A549 (cell line): ENCODE results near the gene TAF8. TPM values are rescaled to one million over a fixed set of nuclear protein-coding genes. Genes with fewer than 3 reads are reported as not detected.

Experiments used
- ATAC-seq, 2 experiments: fragments of 200-7000 bp in 1 of 2; fragments of >200 bp in 1 of 2; cut with Nextera tagmentation in 1 of 2; cut with Tn5 transposase in 1 of 2; 3 replicates each; pipeline versions ENCODE4 v1.8.0 to v1.9.1; 2018 to 2020; ENCODE audit warnings: mild to moderate bottlenecking in 1 of 2, moderate library complexity in 1 of 2
- CTCF ChIA-PET: fragments of 300-600 bp; sonication (Branson Sonifier 250); formaldehyde crosslinking; extraction: SDS; loops from one replicate; lab custom pipeline; 2021; ENCODE audit warnings: antibody characterized with exemption, inconsistent platforms; lab: Yijun Ruan, JAX
- POLR2A ChIA-PET: fragments of 350-600 bp; formaldehyde crosslinking; extraction: SDS; loops from one replicate; lab custom pipeline; 2021; ENCODE audit warnings: antibody characterized with exemption, inconsistent platforms; lab: Yijun Ruan, JAX
- DNase-seq, 2 experiments: peaks; one replicate each; pipeline versions ENCODE4 v3.0.0 to v3.0.0-alpha.2; 2011 to 2016; ENCODE audit warnings: low read depth in 1 of 2, low spot score in 1 of 2
- FAIRE-seq: peaks from 2 replicates; lab custom pipeline; 2011; peaks lifted over from hg19 to GRCh38; lab: Jason Lieb, UNC
- H3K27ac ChIP-seq, 2 experiments: fragments of >200 bp; sonication (Bioruptor Twin); formaldehyde crosslinking; 3 replicates each; pipeline ENCODE4 v1.5.1; 2016 to 2017
- H3K4me1 ChIP-seq: fragments of >200 bp; sonication (Bioruptor Twin); formaldehyde crosslinking; 3 replicates; pipeline ENCODE4 v1.6.1; 2016
- H3K4me2 ChIP-seq: fragments of >200 bp; sonication (Bioruptor Twin); formaldehyde crosslinking; 3 replicates; pipeline ENCODE4 v1.6.1; 2016
- H3K4me3 ChIP-seq: fragments of >200 bp; sonication (Bioruptor Twin); formaldehyde crosslinking; 3 replicates; pipeline ENCODE4 v1.5.1; 2016
- H3K9me3 ChIP-seq: fragments of >200 bp; sonication (Bioruptor Twin); formaldehyde crosslinking; 3 replicates; pipeline ENCODE4 v1.6.1; 2016
- BHLHE40 ChIP-seq: IDR thresholded peaks from 2 replicates; pipeline ENCODE4 v1.6.1; 2012; ENCODE audit warnings: low read depth, low read length, inconsistent platforms
- CHD4 ChIP-seq: fragments of 200-600 bp; sonication (generic); IDR thresholded peaks from 2 replicates; pipeline ENCODE4 v1.6.1; 2016; ENCODE audit warnings: antibody characterized with exemption, mild to moderate bottlenecking, borderline replicate concordance
- EHMT2 ChIP-seq: fragments of 200-600 bp; sonication (generic); IDR thresholded peaks from 2 replicates; pipeline ENCODE4 v1.6.1; 2016; ENCODE audit warnings: antibody characterized with exemption, low read depth, mild to moderate bottlenecking, moderate library complexity
- ELK1 ChIP-seq: fragments of 150-350 bp; IDR thresholded peaks from 2 replicates; pipeline ENCODE4 v1.6.1; 2014; ENCODE audit warnings: low read depth, mild to moderate bottlenecking, low read length
- FOSL2 ChIP-seq, 2 experiments: fragments of 450-650 bp in 1 of 2; fragments of >200 bp in 1 of 2; sonication (Bioruptor Twin) in 1 of 2; formaldehyde crosslinking; IDR thresholded peaks; 2 replicates each; pipeline versions ENCODE4 v1.5.0 to v1.6.1; 2016 to 2020; ENCODE audit warnings: mild to moderate bottlenecking in 1 of 2, moderate library complexity in 1 of 2
- HDAC2 ChIP-seq: fragments of 200-600 bp; sonication (generic); IDR thresholded peaks from 2 replicates; pipeline ENCODE4 v1.6.1; 2016
- HOXA7 ChIP-seq: fragments of 250-450 bp; sonication (Bioruptor Pico); IDR thresholded peaks from 2 replicates; pipeline ENCODE4 v1.5.0; 2020; ENCODE audit warnings: mild to moderate bottlenecking, moderate library complexity
- HOXB13 ChIP-seq: fragments of 250-450 bp; sonication (Bioruptor Pico); IDR thresholded peaks from 2 replicates; pipeline ENCODE4 v1.5.0; 2020; ENCODE audit warnings: low read depth, mild to moderate bottlenecking, moderate library complexity
- KDM1A ChIP-seq: fragments of 200-600 bp; sonication (generic); IDR thresholded peaks from 2 replicates; pipeline ENCODE4 v1.6.1; 2016; ENCODE audit warnings: low read depth, mild to moderate bottlenecking
- KDM5A ChIP-seq: fragments of 200-600 bp; sonication (generic); IDR thresholded peaks from 2 replicates; pipeline ENCODE4 v1.6.1; 2016; ENCODE audit warnings: antibody characterized with exemption, mild to moderate bottlenecking
- MAZ ChIP-seq: fragments of 150-350 bp; IDR thresholded peaks from 2 replicates; pipeline ENCODE4 v1.6.1; 2014; ENCODE audit warnings: antibody characterized with exemption, low read depth, low read length, borderline replicate concordance
- NPAS2 ChIP-seq: fragments of 250-450 bp; sonication (Bioruptor Pico); IDR thresholded peaks from 2 replicates; pipeline ENCODE4 v1.8.0; 2022; ENCODE audit warnings: mild to moderate bottlenecking, moderate library complexity, borderline replicate concordance
- NR3C1 ChIP-seq: fragments of >200 bp; sonication (Bioruptor Twin); formaldehyde crosslinking; IDR thresholded peaks from 3 replicates; pipeline ENCODE4 v1.6.1; 2017
- PHF8 ChIP-seq: fragments of 200-600 bp; sonication (generic); IDR thresholded peaks from 2 replicates; pipeline ENCODE4 v1.6.1; 2016; ENCODE audit warnings: low read depth, mild to moderate bottlenecking, antibody characterized with exemption, moderate library complexity, borderline replicate concordance
- POLR2A ChIP-seq: IDR thresholded peaks from 2 replicates; pipeline ENCODE4 v1.6.1; 2012; ENCODE audit warnings: mild to moderate bottlenecking, low read length
- RFX5 ChIP-seq: fragments of 450-650 bp; IDR thresholded peaks from 2 replicates; pipeline ENCODE4 v1.7.1; 2014; ENCODE audit warnings: antibody characterized with exemption, mild to moderate bottlenecking, moderate library complexity
- SREBF2 ChIP-seq: fragments of 450-650 bp; IDR thresholded peaks from 2 replicates; pipeline ENCODE4 v1.6.1; 2014; ENCODE audit warnings: mild to moderate bottlenecking, moderate library complexity
- TP53 ChIP-seq: fragments of 250-450 bp; sonication (Bioruptor Pico); IDR thresholded peaks from 2 replicates; pipeline ENCODE4 v1.5.0; 2021; ENCODE audit warnings: mild to moderate bottlenecking, moderate library complexity
- ZFP36 ChIP-seq: fragments of 450-650 bp; IDR thresholded peaks from 2 replicates; pipeline ENCODE4 v1.6.1; 2014; ENCODE audit warnings: borderline replicate concordance; ENCODE audit not compliant: partially characterized antibody
- ZNF302 ChIP-seq: fragments of 250-450 bp; sonication (Bioruptor Pico); IDR thresholded peaks from 2 replicates; pipeline ENCODE4 v1.9.0; 2021; ENCODE audit warnings: inconsistent platforms, mild to moderate bottlenecking, moderate library complexity
- WGBS: methylation state at CpG from one replicate; pipeline ENCODE4 v1.1.6; 2017; ENCODE audit errors: missing lambda C conversion rate; 5-methylcytosine and 5-hydroxymethylcytosine counted together
- polyA plus RNA-seq, 4 experiments: library from polyadenylated mRNA; depleted of rRNA in 3 of 4; stranded (reverse); fragments of >200 nt; fragmentation: RNase III in 1 of 4; extraction: RNeasy Plus Mini Kit Qiagen cat#74134 plus additional on column Dnase treatment in 1 of 4; gene quantifications; 2 replicates in 3 of 4; 3 replicates in 1 of 4; pipeline ENCODE4 v1.2.3, GENCODE V29; 2011 to 2017
- TF ChIP-seq, protein P1 (sequence below): fragments of >200 bp; sonication (Bioruptor Twin); formaldehyde crosslinking; IDR thresholded peaks from 3 replicates; pipeline ENCODE4 v1.6.1; 2016
- TF ChIP-seq, protein P2 (sequence below): fragments of >200 bp; sonication (Bioruptor Twin); formaldehyde crosslinking; IDR thresholded peaks from 3 replicates; pipeline ENCODE4 v1.5.1; 2016

Gene TAF8
- polyA plus RNA-seq, 2 of the 4 experiments (the other 2 are of a cell fraction), result 14.0 to 18.7 TPM

DNA sequence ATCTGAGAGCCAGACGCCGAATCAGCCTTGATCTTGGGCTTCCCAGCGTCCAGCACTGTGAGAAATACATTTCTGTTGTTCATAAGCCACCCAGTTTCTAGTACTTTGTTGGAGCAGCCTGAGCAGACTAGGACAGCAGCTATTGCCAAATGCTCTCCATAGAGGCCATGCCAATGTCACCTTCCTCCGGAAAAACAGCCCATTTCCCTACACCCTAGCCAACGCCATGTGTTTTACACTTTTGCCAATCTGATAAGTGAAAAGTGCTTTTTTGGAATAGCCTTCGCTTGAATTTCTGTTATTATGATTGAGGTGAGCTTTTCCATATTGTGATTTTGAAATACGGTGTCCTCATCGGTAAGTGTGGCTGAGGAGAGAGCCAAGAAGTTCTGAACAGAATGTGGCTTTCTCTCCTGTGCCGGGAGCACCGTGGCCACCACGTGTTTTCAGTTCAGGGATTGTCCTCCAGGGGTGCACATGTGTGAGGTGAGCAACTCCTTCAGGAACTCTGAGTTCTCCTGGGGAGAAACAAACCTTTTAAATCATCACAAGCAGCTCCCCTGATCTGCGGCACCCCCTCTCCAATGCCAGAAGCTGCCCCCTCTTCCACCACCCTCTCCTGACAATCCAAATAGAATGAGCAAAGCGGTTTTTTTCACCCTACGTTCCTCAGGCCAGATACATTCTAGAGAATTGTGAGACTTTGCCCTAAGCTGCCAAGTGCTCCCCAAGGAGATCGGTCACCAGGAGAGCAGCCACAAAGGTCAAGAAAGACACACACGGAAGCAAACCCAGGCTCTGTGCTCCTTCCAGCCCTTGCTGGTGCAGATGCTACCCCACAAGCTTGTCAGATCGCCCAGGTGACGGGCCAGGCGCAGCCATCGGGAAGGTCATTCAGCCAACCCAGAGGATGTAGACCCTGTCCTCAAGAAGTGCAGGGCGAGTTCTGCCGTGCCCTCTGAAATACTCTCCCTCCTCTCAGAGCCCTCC, 36.0 kb downstream of the TAF8 start:
- Histone ChIP-seq H3K4me3 (no peak overlapping the region), H3K27ac (peak overlapping the region in 1 of 2 experiments; percentile 32; a peak in 1 of 6 replicates), H3K9me3 (no peaks in the 10 kb centered on the region), H3K4me2 (no peak overlapping the region), H3K4me1 (peaks cover 16% of the 10 kb centered on the region)
- CTCF ChIA-PET, result interaction anchor here (0.6 to 18.0 kb wide), 12 partner anchors 11 to 144 kb away, joined by 3 to 172 read pairs (median 4); partner anchors contain the start of gene GUCA1A
- ATAC-seq, result peak; percentile 57 to 59; a peak in 3 of 6 replicates
- WGBS, result 89% methylated on average over 19 of the region's 22 CpGs
- no peak for FAIRE-seq
- peak; percentile 25 to 41 for DNase-seq
- POLR2A ChIA-PET, result no interaction called here
- TF ChIP-seq RFX5, result no peak

GRCh38 chr6:42088101-42088591, 37.8 kb downstream of the TAF8 start:
- TF ChIP-seq PHF8, result no peak
- TF ChIP-seq BHLHE40, result no peak
- no peak for TF ChIP-seq HDAC2
- TF ChIP-seq KDM5A, result no peak
- TF ChIP-seq RFX5, result no peak
- TF ChIP-seq SREBF2, result no peak
- TF ChIP-seq NR3C1, result no peak
- TF ChIP-seq MAZ, result no peak
- no peak for TF ChIP-seq HOXB13 (CRISPR knock-in tag)
- Histone ChIP-seq H3K4me2 (peak overlapping the region; percentile 23; the same call in 2 of the 3 replicates), H3K4me3 (no peak overlapping the region), H3K4me1 (peaks cover 16% of the 10 kb centered on the region), H3K9me3 (no peaks in the 10 kb centered on the region), H3K27ac (peak overlapping the region; percentile 52 to 81)
- WGBS, result 34% methylated on average over 4 of the region's 7 CpGs
- DNase-seq (peak; percentile 18 to 66), FAIRE-seq (no peak), ATAC-seq (peak; percentile 73 to 74)
- CTCF ChIA-PET, result interaction anchor here (1.1 to 18.0 kb wide), 6 partner anchors 10 to 126 kb away, joined by 4 to 172 read pairs (median 8); partner anchors contain the start of gene GUCA1A
- POLR2A ChIA-PET, result no interaction called here

DNA sequence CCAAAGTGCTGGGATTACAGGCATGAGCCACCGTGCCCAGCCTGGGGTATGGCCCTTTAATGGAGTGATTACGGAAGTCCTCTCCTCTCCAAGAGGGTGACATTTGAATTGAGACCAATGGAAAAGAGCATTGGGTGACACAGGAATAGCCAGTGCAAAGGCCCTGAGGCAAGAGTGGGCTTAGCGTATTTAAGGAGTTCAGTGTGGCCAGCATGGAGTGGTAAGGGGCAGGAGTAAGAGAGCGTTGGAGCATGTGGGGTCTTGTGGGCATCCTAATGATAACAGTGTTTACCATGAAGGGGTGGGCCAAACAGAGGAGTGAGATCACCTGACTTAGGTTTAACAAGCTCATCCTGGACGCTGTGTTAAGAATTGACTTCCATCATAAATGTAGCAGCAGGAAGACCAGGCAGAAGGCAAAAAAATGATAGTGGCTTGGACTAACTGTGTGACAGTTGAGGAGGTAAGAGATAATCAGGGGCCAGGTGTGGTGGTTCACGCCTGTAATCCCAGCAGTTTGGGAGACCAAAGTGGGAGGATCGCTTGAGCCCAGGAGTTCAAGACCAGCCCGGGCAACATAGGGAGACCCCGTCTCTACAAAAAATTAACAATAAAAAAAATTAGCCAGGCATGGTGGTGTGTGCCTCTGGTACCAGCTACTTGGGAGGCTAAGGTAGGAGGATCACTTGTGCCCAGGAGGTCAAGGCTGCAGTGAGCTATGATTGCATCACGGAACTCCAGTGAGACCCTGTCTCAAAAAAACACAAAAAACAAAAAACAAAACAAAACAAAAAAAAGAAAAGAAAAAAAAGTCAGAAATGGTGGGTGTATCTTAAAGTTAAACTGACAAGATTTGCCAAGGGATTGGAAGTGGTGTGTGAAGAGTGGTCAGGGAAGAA, 40.7 kb downstream of the TAF8 start:
- WGBS, result 85% methylated on average over 10 of the region's 10 CpGs
- no peak overlapping the region for H3K27ac ChIP-seq
- no peak for FAIRE-seq
- no peak overlapping the region for H3K4me3 ChIP-seq
- ChIA-PET CTCF (interaction anchor here (1.0 to 3.2 kb wide), 4 partner anchors 8 to 123 kb away, joined by 3 to 14 read pairs (median 4); no protein-coding TSS in a partner anchor), POLR2A (no interaction called here)
- H3K4me2 ChIP-seq, result no peak overlapping the region
- ATAC-seq, result no peak
- DNase-seq, result no peak
- no peak for TF ChIP-seq TP53 (CRISPR knock-in tag)
- H3K4me1 ChIP-seq, result peaks cover 33% of the 10 kb centered on the region
- no peaks in the 10 kb centered on the region for H3K9me3 ChIP-seq

DNA sequence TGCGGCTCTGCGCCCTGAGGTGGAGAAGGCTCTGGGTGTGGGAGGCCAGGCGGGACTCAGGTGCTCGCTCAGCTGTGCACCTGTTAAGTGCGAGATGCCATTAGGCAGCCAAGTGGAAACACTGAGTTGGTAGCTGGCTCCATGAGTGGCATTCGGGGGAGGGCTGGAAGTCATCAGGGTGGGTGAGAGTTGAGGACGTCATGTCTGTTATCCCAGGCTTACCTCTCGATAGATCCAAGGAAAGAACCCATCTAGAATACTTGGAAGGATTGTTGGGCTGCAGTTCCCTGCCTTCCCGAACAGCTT, 41.3 kb downstream of the TAF8 start:
- ATAC-seq, result no peak
- no peaks in the 10 kb centered on the region for H3K9me3 ChIP-seq
- H3K4me1 ChIP-seq, result peaks cover 33% of the 10 kb centered on the region
- no peak overlapping the region for H3K4me2 ChIP-seq
- DNase-seq, result no peak
- no peak overlapping the region for H3K27ac ChIP-seq
- H3K4me3 ChIP-seq, result no peak overlapping the region
- 81% methylated on average over 9 of the region's 9 CpGs for WGBS
- POLR2A ChIA-PET, result interaction anchor here (1.1 kb wide), 1 partner anchor 45 kb away, joined by 3 read pairs; no protein-coding TSS in a partner anchor
- FAIRE-seq, result no peak
- CTCF ChIA-PET, result interaction anchor here (0.6 to 3.2 kb wide), 4 partner anchors 9 to 407 kb away, joined by 3 to 14 read pairs (median 4); no protein-coding TSS in a partner anchor
- TF ChIP-seq KDM1A (no peak), EHMT2 (no peak), FOSL2 (IDR thresholded peaks at IDR 0.05) (no peak), FOSL2 (CRISPR knock-in tag; IDR thresholded peaks at IDR 0.05) (no peak), HOXB13 (CRISPR knock-in tag) (no peak), POLR2A (no peak), HDAC2 (no peak), ZFP36 (no peak), NPAS2 (CRISPR knock-in tag) (no peak), ZNF302 (CRISPR knock-in tag) (no peak), ELK1 (no peak), CHD4 (no peak), HOXA7 (CRISPR knock-in tag) (no peak)
- TF ChIP-seq, protein P1, sequence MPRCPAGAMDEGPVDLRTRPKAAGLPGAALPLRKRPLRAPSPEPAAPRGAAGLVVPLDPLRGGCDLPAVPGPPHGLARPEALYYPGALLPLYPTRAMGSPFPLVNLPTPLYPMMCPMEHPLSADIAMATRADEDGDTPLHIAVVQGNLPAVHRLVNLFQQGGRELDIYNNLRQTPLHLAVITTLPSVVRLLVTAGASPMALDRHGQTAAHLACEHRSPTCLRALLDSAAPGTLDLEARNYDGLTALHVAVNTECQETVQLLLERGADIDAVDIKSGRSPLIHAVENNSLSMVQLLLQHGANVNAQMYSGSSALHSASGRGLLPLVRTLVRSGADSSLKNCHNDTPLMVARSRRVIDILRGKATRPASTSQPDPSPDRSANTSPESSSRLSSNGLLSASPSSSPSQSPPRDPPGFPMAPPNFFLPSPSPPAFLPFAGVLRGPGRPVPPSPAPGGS, result no peak
- TF ChIP-seq, protein P2, sequence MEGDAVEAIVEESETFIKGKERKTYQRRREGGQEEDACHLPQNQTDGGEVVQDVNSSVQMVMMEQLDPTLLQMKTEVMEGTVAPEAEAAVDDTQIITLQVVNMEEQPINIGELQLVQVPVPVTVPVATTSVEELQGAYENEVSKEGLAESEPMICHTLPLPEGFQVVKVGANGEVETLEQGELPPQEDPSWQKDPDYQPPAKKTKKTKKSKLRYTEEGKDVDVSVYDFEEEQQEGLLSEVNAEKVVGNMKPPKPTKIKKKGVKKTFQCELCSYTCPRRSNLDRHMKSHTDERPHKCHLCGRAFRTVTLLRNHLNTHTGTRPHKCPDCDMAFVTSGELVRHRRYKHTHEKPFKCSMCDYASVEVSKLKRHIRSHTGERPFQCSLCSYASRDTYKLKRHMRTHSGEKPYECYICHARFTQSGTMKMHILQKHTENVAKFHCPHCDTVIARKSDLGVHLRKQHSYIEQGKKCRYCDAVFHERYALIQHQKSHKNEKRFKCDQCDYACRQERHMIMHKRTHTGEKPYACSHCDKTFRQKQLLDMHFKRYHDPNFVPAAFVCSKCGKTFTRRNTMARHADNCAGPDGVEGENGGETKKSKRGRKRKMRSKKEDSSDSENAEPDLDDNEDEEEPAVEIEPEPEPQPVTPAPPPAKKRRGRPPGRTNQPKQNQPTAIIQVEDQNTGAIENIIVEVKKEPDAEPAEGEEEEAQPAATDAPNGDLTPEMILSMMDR, result no peak
